Cardiac muscle cell (in vitro differentiated cells and primary cell): ENCODE results near the gene NR2E1. TPM values are rescaled to one million over a fixed set of nuclear protein-coding genes. Genes with fewer than 3 reads are reported as not detected.

Experiments used
- DNase-seq, 2 donors: peaks; one replicate each; pipeline versions ENCODE4 v3.0.0 to v3.0.0-alpha.2; 2010 to 2017; ENCODE audit warnings: low read depth in 1 of 2, low spot score in 1 of 2
- H3K27ac ChIP-seq: fragments of 200-600 bp; sonication (generic); 2 replicates; pipeline ENCODE4 v1.5.1; 2016
- H3K27me3 ChIP-seq: fragments of 200-600 bp; sonication (generic); 2 replicates; pipeline ENCODE4 v1.6.0; 2016; ENCODE audit warnings: control low read depth
- H3K36me3 ChIP-seq: fragments of 200-600 bp; sonication (generic); 2 replicates; pipeline ENCODE4 v1.5.1; 2016; ENCODE audit warnings: control low read depth
- H3K4me1 ChIP-seq: fragments of 200-600 bp; sonication (generic); 2 replicates; pipeline ENCODE4 v1.8.1; 2017; ENCODE audit warnings: low read depth, mild to moderate bottlenecking, mixed run types
- H3K4me3 ChIP-seq: fragments of 200-600 bp; sonication (generic); 2 replicates; pipeline ENCODE4 v1.5.1; 2016; ENCODE audit warnings: mild to moderate bottlenecking
- H3K9me3 ChIP-seq: fragments of 200-600 bp; sonication (generic); 2 replicates; pipeline ENCODE4 v1.5.1; 2017; ENCODE audit warnings: low read depth, mild to moderate bottlenecking, control low read depth
- CTCF ChIP-seq: IDR thresholded peaks from 2 replicates; pipeline ENCODE4 v1.5.1; 2012; ENCODE audit warnings: low read depth, mild to moderate bottlenecking, low read length
- polyA plus RNA-seq: library from polyadenylated mRNA; unstranded; fragments of >200 nt; fragmentation: Nextera tagmentation; extraction: Ambion mirVana; gene quantifications from 2 replicates; pipeline ENCODE4 v1.2.1, GENCODE V29; 2016
- total RNA-seq: library from RNA; depleted of rRNA; stranded (reverse); fragments of >200 nt; gene quantifications from 2 replicates; pipeline ENCODE4 v1.2.3, GENCODE V29; 2016

NR2E1 gene
- total and polyA plus RNA-seq, 2 experiments from 2014 or later = not detected

GRCh38 chr6:108123946-108124345 lies 41.9 kb upstream of the NR2E1 start:
- H3K9me3 ChIP-seq = no peaks in the 10 kb centered on the region
- no peaks in the 10 kb centered on the region for H3K36me3 ChIP-seq
- no peak overlapping the region for H3K4me3 ChIP-seq
- DNase-seq = no peak
- peaks cover 99% of the 10 kb centered on the region for H3K27me3 ChIP-seq
- H3K4me1 ChIP-seq = peaks cover 5% of the 10 kb centered on the region
- H3K27ac ChIP-seq = no peak overlapping the region
- no peak for TF ChIP-seq CTCF

- DNase-seq = no peak
- Histone ChIP-seq H3K27me3 (peaks cover 99% of the 10 kb centered on the region), H3K4me1 (peaks cover 5% of the 10 kb centered on the region), H3K9me3 (no peaks in the 10 kb centered on the region), H3K27ac (no peak overlapping the region), H3K4me3 (no peak overlapping the region), H3K36me3 (no peaks in the 10 kb centered on the region)
- no peak for TF ChIP-seq CTCF
Measured at GRCh38 chr6:108127056-108127455, 38.8 kb upstream of the NR2E1 start.

- H3K27me3 ChIP-seq = peaks cover 99% of the 10 kb centered on the region
- peaks cover 5% of the 10 kb centered on the region for H3K4me1 ChIP-seq
Measured at GRCh38 chr6:108127826-108128225, 38.0 kb upstream of the NR2E1 start.

GRCh38 chr6:108130262-108130661 lies 35.6 kb upstream of the NR2E1 start:
- H3K27me3 ChIP-seq = peaks cover 99% of the 10 kb centered on the region

More at GRCh38 chr6:108127826-108128225, 38.0 kb upstream of the NR2E1 start:
- DNase-seq = no peak
- H3K27ac ChIP-seq = no peak overlapping the region
- H3K4me3 ChIP-seq = no peak overlapping the region
- no peak for TF ChIP-seq CTCF
- no peaks in the 10 kb centered on the region for H3K9me3 ChIP-seq
- H3K36me3 ChIP-seq = no peaks in the 10 kb centered on the region

GRCh38 chr6:108132863-108133262 lies 33.0 kb upstream of the NR2E1 start:
- H3K27me3 ChIP-seq = peaks cover 99% of the 10 kb centered on the region
- no peak for DNase-seq

More at GRCh38 chr6:108130262-108130661, 35.6 kb upstream of the NR2E1 start:
- no peak for TF ChIP-seq CTCF
- Histone ChIP-seq H3K36me3 (no peaks in the 10 kb centered on the region), H3K4me1 (peaks cover 8% of the 10 kb centered on the region), H3K9me3 (no peaks in the 10 kb centered on the region), H3K4me3 (no peak overlapping the region), H3K27ac (no peak overlapping the region)
- DNase-seq = no peak

More at GRCh38 chr6:108132863-108133262, 33.0 kb upstream of the NR2E1 start:
- no peaks in the 10 kb centered on the region for H3K9me3 ChIP-seq
- TF ChIP-seq CTCF = no peak
- peaks cover 8% of the 10 kb centered on the region for H3K4me1 ChIP-seq
- no peak overlapping the region for H3K4me3 ChIP-seq
- H3K27ac ChIP-seq = no peak overlapping the region
- no peaks in the 10 kb centered on the region for H3K36me3 ChIP-seq
